Muscle layer of colon (tissue), 2 donors: ENCODE results near the gene TACSTD2.
"Not testable (repeated sequence)": the region's sequence is repeated elsewhere in the genome, so short reads cannot be mapped to it uniquely, and the experiment has no call there.

Source experiments
- H3K27ac ChIP-seq: one replicate; pipeline ENCODE4 v1.7.0; 2013; ENCODE audit warnings: low read depth, mild to moderate bottlenecking, low read length, moderate library complexity
- H3K27me3 ChIP-seq, 2 donors: one replicate each; pipeline ENCODE4 v1.7.0; 2013; ENCODE audit warnings: low read length in 2 of 2, mild to moderate bottlenecking in 2 of 2; ENCODE audit not compliant: insufficient read depth in 2 of 2, control insufficient read depth in 1 of 2
- H3K36me3 ChIP-seq: one replicate; pipeline ENCODE4 v1.7.0; 2013; ENCODE audit warnings: mild to moderate bottlenecking, low read length; ENCODE audit not compliant: insufficient read depth
- H3K4me1 ChIP-seq: one replicate; pipeline ENCODE4 v1.7.0; 2013; ENCODE audit warnings: mild to moderate bottlenecking, low read length; ENCODE audit not compliant: insufficient read depth
- H3K4me3 ChIP-seq, 2 donors: one replicate each; pipeline ENCODE4 v1.7.0; 2013; ENCODE audit warnings: low read length in 2 of 2, low read depth in 1 of 2, mild to moderate bottlenecking in 1 of 2, moderate library complexity in 1 of 2
- H3K9ac ChIP-seq: one replicate; pipeline ENCODE4 v1.7.0; 2013; ENCODE audit warnings: low read length
- H3K9me3 ChIP-seq: one replicate; pipeline ENCODE4 v1.7.0; 2013; ENCODE audit warnings: mild to moderate bottlenecking, low read length
- donor health status: abdominal sarcoma.
- donor health status: Adenocarcinoma of cecum.

TACSTD2 gene

GRCh38 chr1:58574816-58575215 is 2.2 kb downstream of the TACSTD2 start:
- Histone ChIP-seq H3K36me3 (no peaks in the 10 kb centered on the region), H3K4me3 (no peak overlapping the region), H3K27me3 (peaks cover 30 to 35% of the 10 kb centered on the region in 2 donors), H3K27ac (no peak overlapping the region), H3K9ac (no peak overlapping the region), H3K4me1 (no peaks in the 10 kb centered on the region), H3K9me3 (no peaks in the 10 kb centered on the region)

DNA sequence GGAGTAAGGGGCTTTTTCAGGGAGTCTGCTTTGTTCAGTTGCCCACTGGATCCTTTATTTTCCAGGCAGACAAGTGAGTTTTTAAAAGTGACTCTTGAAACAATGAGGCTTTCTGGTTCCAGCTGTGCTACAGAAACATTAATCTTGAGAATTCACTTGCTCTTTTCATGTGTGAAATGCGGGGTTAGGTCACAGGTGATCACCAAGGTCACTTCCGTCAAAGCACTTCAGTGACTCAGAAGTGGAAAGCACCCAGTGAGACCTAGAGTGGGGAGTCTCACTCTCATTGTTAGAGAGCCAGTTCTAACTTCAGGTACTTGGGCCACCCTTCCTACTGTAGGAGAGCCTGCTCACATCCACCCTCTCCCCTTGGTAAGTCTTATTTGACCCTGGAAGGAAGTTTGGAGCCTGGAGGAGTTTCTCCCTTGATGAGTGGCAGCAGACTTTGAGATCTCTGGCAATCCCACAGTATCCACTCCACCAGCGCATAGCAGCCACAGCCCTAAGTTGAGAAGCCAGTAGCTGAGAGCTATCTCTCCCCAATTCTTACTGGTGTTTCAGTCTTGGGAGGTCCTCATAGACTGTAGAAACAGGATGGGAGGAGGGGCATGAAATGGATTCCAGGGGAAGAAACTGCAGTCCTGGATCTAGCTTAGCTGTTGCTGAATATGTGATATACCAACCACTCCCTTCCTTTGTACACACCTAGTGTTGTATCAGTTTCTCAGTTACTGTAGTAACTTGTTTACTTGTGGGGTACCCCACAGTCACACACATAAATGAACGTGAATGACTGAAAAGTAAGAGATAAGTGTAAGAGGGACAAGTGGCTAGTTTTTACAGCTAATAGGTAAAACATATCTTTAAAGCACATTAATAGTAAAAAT is 3.1 kb downstream of the TACSTD2 start:
- H3K27me3 ChIP-seq = peaks cover 30 to 35% of the 10 kb centered on the region in 2 donors
- no peak overlapping the region for H3K9ac ChIP-seq
- no peak overlapping the region for H3K27ac ChIP-seq
- H3K9me3 ChIP-seq = no peaks in the 10 kb centered on the region
- H3K4me1 ChIP-seq = no peaks in the 10 kb centered on the region
- no peaks in the 10 kb centered on the region for H3K36me3 ChIP-seq
- no peak overlapping the region for H3K4me3 ChIP-seq

DNA sequence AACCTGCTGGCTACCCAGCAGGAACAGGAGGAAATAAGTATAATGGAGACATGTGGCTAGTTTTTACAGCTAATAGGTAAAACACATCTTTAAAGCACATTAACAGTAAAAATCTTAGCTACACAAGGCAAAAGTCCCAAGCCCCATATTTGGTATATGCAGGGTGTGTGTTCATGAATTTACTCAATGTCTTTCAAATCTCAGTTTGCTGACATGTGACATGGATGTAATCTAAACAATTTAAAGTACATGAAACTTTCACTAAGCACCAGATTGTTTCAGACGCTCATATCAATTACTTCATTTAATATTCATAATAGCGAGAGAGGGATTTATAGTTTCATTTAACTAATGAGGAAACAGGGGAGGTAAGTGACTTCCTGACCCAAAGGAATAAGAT is 3.9 kb downstream of the TACSTD2 start:
- H3K4me3 ChIP-seq = no peak overlapping the region
- H3K36me3 ChIP-seq = no peaks in the 10 kb centered on the region
- H3K4me1 ChIP-seq = no peaks in the 10 kb centered on the region
- H3K9me3 ChIP-seq = no peaks in the 10 kb centered on the region
- H3K9ac ChIP-seq = no peak overlapping the region
- H3K27ac ChIP-seq = no peak overlapping the region
- peaks cover 30 to 35% of the 10 kb centered on the region in 2 donors for H3K27me3 ChIP-seq

DNA sequence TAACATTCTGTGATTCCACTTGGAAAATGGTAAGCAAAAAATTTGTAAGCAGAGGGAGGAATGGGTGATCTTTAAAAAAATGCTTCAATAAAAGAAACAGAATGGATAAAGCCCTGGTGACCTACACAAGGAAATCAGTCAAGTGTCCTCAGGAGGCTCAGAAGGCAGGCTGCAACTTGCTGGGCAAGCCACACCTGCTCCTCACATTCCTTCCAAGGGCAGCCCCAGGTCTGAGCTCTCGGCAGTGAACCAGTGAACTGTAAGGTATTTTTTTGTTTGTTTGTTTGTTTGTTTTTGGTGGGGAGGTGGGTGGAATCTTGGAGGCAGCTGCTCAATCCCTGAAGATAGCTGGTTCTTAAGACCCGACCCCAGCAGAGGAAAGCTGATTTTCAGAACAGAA is 4.4 kb downstream of the TACSTD2 start:
- no peak overlapping the region for H3K4me3 ChIP-seq
- peaks cover 29 to 31% of the 10 kb centered on the region in 2 donors for H3K27me3 ChIP-seq
- no peaks in the 10 kb centered on the region for H3K4me1 ChIP-seq
- no peak overlapping the region for H3K27ac ChIP-seq
- H3K9ac ChIP-seq = no peak overlapping the region
- no peaks in the 10 kb centered on the region for H3K9me3 ChIP-seq
- no peaks in the 10 kb centered on the region for H3K36me3 ChIP-seq

GRCh38 chr1:58571616-58572015 is 5.4 kb downstream of the TACSTD2 start:
- Histone ChIP-seq H3K4me1 (no peaks in the 10 kb centered on the region), H3K4me3 (no peak overlapping the region), H3K9me3 (no peaks in the 10 kb centered on the region), H3K27ac (no peak overlapping the region), H3K9ac (no peak overlapping the region), H3K27me3 (peaks cover 18 to 23% of the 10 kb centered on the region in 2 donors), H3K36me3 (no peaks in the 10 kb centered on the region)

DNA sequence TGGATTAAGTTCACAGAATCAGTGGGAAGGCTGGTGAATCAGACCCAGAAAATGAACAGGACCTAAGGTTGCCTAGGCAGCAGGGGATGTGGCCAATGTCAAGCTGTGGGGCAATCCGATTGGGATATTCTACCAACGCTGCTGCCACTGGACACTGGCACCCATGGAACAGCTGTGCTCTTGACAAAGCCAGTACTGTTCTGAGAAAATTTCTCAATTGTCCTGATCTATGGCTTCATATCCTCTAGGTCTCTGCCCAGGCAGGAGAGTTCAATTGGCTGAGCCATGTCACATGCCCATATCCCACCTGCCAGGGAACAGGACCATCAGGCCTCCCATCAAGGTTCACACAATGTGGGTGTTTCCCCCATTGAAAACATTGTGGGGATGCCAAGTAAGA is 6.2 kb downstream of the TACSTD2 start:
- H3K4me1 ChIP-seq = no peaks in the 10 kb centered on the region

DNA sequence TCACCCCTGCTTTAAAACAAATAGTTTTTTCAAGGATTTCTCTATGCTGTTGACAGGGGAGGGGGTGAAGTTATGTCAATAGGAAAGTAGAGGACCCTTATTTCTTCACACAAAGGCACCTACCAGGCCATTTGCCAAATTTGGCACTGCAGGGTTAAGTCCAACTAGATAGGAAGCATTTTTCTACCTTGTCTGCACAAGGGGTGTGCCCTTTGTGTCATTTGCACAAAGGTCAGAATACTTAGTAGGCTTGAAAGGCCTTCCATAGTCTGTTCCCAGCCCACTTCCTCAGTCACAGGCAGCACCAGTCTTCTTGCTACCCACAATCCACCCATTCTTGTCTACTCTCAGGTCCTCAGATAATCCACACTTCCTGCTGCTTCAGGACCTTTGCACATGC is 7.0 kb downstream of the TACSTD2 start:
- peaks cover 8 to 12% of the 10 kb centered on the region in 2 donors for H3K27me3 ChIP-seq
- no peaks in the 10 kb centered on the region for H3K4me1 ChIP-seq
- H3K27ac ChIP-seq = no peak overlapping the region
- H3K36me3 ChIP-seq = no peaks in the 10 kb centered on the region
- no peak overlapping the region for H3K9ac ChIP-seq
- no peak overlapping the region for H3K4me3 ChIP-seq
- no peaks in the 10 kb centered on the region for H3K9me3 ChIP-seq

More for the DNA sequence above, 6.2 kb downstream of the TACSTD2 start:
- no peaks in the 10 kb centered on the region for H3K9me3 ChIP-seq
- H3K4me3 ChIP-seq = no peak overlapping the region
- H3K27ac ChIP-seq = no peak overlapping the region
- H3K36me3 ChIP-seq = no peaks in the 10 kb centered on the region
- peaks cover 10 to 15% of the 10 kb centered on the region in 2 donors for H3K27me3 ChIP-seq
- no peak overlapping the region for H3K9ac ChIP-seq

- Histone ChIP-seq H3K27ac (no peak overlapping the region), H3K36me3 (no peaks in the 10 kb centered on the region), H3K27me3 (peaks cover 5 to 8% of the 10 kb centered on the region in 2 donors), H3K4me3 (no peak overlapping the region), H3K9me3 (no peaks in the 10 kb centered on the region), H3K4me1 (no peaks in the 10 kb centered on the region), H3K9ac (no peak overlapping the region)
These were observed 8.1 kb downstream of the TACSTD2 start for GRCh38 chr1:58568911-58569310.

DNA sequence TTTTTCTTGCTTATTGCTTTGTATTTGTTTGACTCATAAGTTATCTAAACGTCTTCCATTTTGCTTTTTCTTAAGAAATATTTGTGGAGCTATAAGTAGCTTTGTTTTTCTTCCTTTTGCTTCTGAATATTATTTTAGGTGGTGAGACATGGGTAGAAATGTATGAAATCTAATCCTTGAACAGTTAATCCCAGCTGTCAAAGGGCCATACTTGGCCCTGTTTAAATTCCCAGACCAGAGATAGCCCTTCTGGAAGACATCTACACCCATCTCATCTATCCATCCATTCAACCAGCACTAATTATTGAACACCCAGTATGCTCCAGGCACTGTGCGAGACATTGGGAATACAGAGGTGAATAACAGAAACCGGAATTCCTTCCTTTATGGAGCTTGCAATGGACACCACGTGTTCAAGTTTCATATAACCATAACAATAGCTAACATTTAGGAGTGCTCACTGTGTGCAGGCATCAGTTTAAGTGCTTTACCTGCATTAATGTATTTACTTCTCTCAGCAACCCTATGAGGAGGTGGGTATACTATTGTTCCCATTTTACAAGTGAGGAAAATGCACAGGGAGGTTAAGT is 8.7 kb downstream of the TACSTD2 start:
- no peak overlapping the region for H3K27ac ChIP-seq

GRCh38 chr1:58566339-58566738 is 10.7 kb downstream of the TACSTD2 start:
- H3K4me3 ChIP-seq = no peak overlapping the region
- no peak overlapping the region for H3K27ac ChIP-seq

More for the DNA sequence above, 8.7 kb downstream of the TACSTD2 start:
- Histone ChIP-seq H3K9me3 (no peaks in the 10 kb centered on the region), H3K27me3 (peaks cover 5 to 8% of the 10 kb centered on the region in 2 donors), H3K4me1 (no peaks in the 10 kb centered on the region), H3K36me3 (no peaks in the 10 kb centered on the region), H3K9ac (no peak overlapping the region), H3K4me3 (no peak overlapping the region)

DNA sequence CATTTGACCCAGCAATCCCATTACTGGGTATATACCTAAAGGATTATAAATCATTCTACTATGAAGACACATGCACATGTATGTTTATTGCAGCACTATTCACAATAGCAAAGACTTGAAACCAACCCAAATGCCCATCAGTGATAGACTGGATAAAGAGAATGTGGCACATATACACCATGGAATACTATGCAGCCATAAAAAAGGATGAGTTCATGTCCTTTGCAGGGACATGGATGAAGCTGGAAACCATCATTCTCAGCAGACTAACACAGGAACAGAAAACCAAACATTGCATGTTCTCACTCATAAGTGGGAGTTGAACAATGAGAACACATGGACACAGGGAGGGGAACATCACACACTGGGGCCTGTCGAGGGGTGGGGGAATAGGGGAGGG is 13.3 kb downstream of the TACSTD2 start:
- H3K9ac ChIP-seq, H3K4me3 ChIP-seq, H3K36me3 ChIP-seq, H3K9me3 ChIP-seq, H3K4me1 ChIP-seq, H3K27me3 ChIP-seq, H3K27ac ChIP-seq: not testable (repeated sequence)

More at GRCh38 chr1:58566339-58566738, 10.7 kb downstream of the TACSTD2 start:
- Histone ChIP-seq H3K36me3 (no peaks in the 10 kb centered on the region), H3K9ac (no peak overlapping the region), H3K4me1 (no peaks in the 10 kb centered on the region), H3K9me3 (no peaks in the 10 kb centered on the region), H3K27me3 (no peaks in the 10 kb centered on the region)
